ENCODE results near the gene PSMA3. TPM values are rescaled to one million over a fixed set of nuclear protein-coding genes. Genes with fewer than 3 reads are reported as not detected.

PSMA3 gene
- total and polyA plus RNA-seq, 12 donors, result 80.9 to 270 (median 162) TPM

GRCh38 chr14:58270628-58271027 is 26.0 kb downstream of the PSMA3 start:
- Histone ChIP-seq H3K4me3 (no peak overlapping the region), H3K9me3 (replicated peaks in 1 of 3) (no peaks in the 10 kb centered on the region), H3K4me1 (replicated peaks in 1 of 2) (peaks cover 0 to 7% of the 10 kb centered on the region in 2 donors), H3K27ac (no peak overlapping the region), H3K36me3 (replicated peaks in 1 of 2) (peaks cover 0 to 85% of the 10 kb centered on the region in 2 donors), H3K27me3 (no peaks in the 10 kb centered on the region)
- no peak for DNase-seq
- intact Hi-C loops (cut with DNase I), result no loop called here
- TF ChIP-seq CTCF (IDR thresholded peaks at IDR 0.05), result no peak
- TF ChIP-seq POLR2A (IDR thresholded peaks at IDR 0.05), result no peak
- 71 to 85% (median 79%) methylated on average over 2 of the region's 2 CpGs for WGBS, 4 donors

DNA sequence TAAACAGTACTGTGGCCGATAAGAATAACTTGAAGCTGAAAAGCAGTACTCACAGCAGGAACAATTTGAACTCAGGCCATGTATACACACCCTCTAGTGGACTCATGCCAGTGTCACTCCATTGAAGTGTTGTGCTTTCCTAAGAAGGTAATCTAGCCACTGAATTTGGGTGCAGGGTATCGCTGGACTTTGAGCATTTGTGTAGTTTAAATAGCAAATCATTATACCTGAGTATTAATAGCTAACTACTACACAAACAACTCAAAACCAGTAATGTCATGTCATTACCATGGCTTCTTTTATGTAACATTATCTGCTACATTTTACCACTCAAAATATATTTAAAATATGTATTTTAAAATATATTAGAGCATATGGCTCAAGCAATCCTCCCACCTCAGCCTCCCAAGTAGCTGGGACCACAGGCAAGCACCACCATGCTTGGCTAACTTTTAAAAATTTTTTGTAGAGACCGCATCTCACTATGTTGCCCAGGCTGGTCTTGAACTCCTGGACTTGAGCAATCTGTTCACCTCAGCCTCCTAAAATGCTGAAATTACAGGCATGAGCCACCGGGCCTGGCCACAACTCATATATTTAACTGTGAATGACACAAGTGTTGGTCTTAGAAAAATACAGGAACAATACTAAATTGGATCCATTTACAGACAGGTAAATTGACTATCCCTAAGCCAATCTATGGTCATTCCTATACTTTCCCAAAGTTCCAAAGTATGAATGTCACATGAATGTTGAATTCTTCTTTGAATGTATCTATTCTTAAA is 28.1 kb downstream of the PSMA3 start:
- Histone ChIP-seq H3K9me3 (replicated peaks in 1 of 3) (no peaks in the 10 kb centered on the region), H3K27ac (no peak overlapping the region), H3K4me1 (replicated peaks in 1 of 2) (peaks cover 0 to 11% of the 10 kb centered on the region in 2 donors), H3K4me3 (no peak overlapping the region), H3K27me3 (no peaks in the 10 kb centered on the region), H3K36me3 (replicated peaks in 1 of 2) (peaks cover 0 to 70% of the 10 kb centered on the region in 2 donors)
- 79 to 83% (median 81%) methylated on average over 4 of the region's 4 CpGs for WGBS, 4 donors
- no peak for DNase-seq
- TF ChIP-seq POLR2A (IDR thresholded peaks at IDR 0.05) (no peak), CTCF (IDR thresholded peaks at IDR 0.05) (no peak)
- intact Hi-C loops (cut with DNase I), result no loop called here

DNA sequence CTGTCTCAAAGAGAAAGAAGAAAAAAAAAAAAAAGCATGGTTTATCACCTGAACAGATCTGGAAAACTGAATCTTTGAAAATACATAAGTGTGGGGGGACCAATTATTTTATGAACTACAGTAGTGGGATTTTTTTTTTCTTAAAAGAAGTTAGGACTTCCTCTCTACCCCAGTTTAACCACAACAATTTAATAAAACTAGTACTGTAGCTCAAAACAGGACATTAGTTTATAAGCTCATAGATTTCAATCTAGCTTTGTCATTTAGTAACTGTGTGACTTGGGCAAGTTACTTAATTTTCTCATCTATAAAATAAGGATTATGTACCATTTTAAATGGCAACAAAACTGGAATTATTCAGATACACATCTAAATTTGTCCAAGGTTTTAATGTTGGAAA is 30.2 kb downstream of the PSMA3 start:
- Histone ChIP-seq H3K27ac (no peak overlapping the region), H3K27me3 (no peaks in the 10 kb centered on the region), H3K9me3 (replicated peaks in 1 of 3) (no peaks in the 10 kb centered on the region), H3K4me3 (no peak overlapping the region), H3K4me1 (replicated peaks in 1 of 2) (peaks cover 0 to 13% of the 10 kb centered on the region in 2 donors), H3K36me3 (replicated peaks in 1 of 2) (peaks cover 0 to 65% of the 10 kb centered on the region in 2 donors)
- DNase-seq, result no peak
- intact Hi-C loops (cut with DNase I), result no loop called here
- TF ChIP-seq CTCF (IDR thresholded peaks at IDR 0.05) (no peak), POLR2A (IDR thresholded peaks at IDR 0.05) (no peak)

DNA sequence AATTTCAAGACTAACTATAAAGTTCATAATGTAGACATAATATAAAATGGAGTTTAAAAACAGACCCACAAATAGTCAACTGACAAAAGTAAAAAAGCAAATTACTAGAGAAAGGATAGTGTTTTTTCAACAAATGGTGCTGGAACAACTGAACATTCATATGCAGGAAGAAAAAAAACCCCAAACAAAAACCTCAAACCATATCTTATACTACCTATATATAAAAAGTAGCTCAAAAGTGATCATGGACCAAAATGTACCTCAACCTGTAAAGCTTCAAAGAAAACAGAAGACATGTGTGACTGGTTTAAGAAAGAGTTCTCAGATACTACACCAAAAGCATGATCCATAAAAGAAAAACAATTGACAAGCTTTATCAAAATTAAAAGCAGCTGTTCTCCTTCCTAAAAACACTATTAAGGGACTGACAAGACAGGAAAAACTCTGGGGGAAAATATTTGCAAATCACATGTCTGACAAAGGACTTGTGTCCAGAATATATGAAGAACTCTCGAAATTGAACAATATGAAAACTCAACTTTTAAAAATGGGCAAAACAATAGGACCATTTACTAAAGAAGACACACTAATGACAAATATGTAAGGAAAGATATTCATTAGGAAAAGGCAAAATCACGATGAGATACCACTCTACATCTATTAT is 31.0 kb downstream of the PSMA3 start:
- TF ChIP-seq POLR2A (IDR thresholded peaks at IDR 0.05) (no peak), CTCF (IDR thresholded peaks at IDR 0.05) (no peak)
- WGBS, 4 donors, result 79 to 86% (median 83%) methylated on average over 2 of the region's 2 CpGs
- Histone ChIP-seq H3K4me1 (replicated peaks in 1 of 2) (peaks cover 2 to 20% of the 10 kb centered on the region in 2 donors), H3K36me3 (replicated peaks in 1 of 2) (peaks cover 0 to 57% of the 10 kb centered on the region in 2 donors), H3K9me3 (replicated peaks in 1 of 3) (no peaks in the 10 kb centered on the region), H3K4me3 (no peak overlapping the region), H3K27ac (no peak overlapping the region), H3K27me3 (no peaks in the 10 kb centered on the region)
- DNase-seq, result no peak
- intact Hi-C loops (cut with DNase I), result no loop called here
